ENCODE measurements around the gene MGST3.
"Not testable (repeated sequence)": the region's sequence is repeated elsewhere in the genome, so short reads cannot be mapped to it uniquely, and the experiment has no call there.

The MGST3 gene

DNA sequence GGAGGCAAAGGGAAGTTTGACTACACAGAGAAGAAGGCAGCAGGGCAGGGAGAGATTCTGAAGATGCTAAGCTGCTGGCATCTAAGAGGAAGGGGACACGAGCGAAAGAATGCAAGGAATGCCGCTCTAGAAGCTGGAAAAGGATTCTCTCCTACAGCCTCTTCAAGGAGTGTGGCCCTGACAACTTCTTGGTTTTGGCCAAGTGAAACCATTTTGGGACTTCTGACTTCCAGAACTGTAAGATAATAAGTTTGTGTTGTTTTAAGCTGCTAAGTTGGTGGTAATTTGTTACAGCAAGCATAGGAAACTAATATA, 28.5 kb downstream of the MGST3 start:
- DNase-seq: no peak

- DNase-seq: no peak
Measured at GRCh38 chr1:165661703-165662102, 30.7 kb downstream of the MGST3 start.

DNA sequence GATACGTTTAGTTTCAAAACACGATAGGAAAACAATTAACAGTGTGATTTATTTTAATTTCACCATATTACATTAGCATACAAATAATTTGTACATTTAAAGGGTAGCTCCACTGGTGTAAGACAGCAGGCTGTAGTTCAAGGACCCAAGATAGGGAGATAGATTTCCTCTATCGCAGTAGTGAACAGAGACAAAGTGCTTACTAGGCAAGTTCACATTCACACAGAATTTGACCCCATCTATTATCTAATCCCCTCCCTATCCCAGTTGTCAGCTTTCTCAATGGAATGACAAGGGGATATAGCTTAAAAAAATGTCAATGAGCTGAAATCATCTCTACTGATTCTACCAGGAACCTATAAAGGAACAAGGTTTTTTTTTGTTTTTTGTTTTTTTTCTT, 31.2 kb downstream of the MGST3 start:
- no peak for DNase-seq

DNA sequence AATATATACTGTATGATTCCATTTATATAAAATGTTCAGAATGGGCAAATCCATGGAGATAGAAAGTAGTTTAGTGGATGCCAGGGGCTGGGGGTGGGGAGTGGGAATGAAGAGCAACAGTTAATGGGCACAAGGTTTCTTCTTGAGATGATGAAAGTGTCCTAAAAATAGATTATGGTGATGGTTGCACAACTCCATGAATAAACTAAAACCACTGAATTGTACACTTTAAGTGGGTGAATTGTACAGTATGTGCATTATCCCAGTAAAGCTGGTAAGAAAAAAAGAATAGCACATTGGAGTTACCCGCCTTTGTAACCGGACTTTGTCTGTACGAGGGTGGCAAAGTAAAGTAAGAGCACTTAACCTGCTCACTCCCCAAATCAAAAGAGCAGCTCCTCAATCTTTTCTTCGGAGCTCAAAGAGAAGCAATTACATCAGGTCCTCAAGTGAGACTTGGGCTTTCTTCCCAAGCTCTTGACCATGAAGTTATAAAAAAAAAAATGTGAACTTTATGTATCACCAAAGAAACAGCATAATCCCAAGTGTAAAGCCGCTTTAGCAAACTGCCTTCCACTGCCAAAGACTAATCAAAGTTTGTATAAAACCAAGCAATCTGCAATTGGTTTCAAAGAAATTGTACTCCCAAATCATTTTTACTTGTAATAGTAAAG, 35.3 kb downstream of the MGST3 start:
- no peak for DNase-seq

GRCh38 chr1:165668184-165668583, 37.1 kb downstream of the MGST3 start:
- DNase-seq: no peak

- DNase-seq: no peak
Measured at GRCh38 chr1:165671526-165671925, 40.5 kb downstream of the MGST3 start.

DNA sequence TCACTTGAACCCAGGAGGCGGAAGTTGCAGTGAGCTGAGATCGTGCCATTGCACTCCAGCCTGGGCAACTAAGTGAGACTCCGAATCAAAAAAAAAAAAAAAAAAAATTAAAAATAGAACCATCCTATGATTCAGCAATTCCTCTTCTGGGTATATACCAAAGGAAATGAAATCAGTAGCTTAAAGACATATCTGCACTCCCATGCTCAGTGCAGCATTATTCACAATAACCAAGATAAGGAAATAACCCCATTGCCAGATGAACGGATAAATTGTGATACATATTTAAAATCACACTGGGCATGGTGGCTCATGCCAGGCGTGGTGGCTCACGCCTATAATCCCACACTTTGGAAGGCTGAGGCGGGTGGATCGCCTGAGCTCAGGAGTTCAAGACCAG, 43.6 kb downstream of the MGST3 start:
- DNase-seq: no peak

DNA sequence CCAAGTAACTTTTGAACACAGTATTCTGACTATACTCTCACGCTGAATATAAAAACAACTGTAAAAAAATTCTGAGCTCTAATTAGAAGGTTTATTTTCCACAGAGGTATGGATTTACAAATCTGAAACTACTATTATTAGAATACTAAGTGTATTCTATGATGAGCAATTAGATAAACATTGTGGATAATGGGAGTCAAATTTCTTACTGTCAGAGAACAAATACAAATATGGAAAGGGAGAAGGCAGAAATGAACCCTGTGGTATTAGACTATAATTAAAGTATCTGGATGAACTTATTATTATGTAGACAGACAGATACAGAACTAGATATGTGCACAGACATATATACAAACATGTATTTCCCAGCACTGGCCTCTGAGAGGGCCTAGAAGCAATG, 44.8 kb downstream of the MGST3 start:
- no peak for DNase-seq

DNA sequence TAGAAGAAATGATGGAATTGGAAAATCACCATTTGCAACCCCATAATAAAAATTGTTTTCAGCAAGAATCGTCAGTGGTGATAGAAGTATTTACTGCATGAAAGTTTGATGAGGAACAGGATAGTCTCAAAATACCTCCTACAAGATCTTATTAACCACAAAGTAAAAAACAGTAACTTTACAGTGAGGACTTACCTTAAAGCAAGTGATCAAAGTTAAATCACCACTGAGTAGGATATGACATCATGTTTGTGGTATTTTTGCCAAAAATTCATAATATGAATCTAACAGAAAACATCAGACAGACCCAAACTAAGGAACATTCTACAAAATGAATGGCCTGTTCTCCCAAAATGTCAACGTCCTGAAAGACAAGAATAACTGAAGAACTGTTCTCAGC, 47.5 kb downstream of the MGST3 start:
- DNase-seq: no peak

DNA sequence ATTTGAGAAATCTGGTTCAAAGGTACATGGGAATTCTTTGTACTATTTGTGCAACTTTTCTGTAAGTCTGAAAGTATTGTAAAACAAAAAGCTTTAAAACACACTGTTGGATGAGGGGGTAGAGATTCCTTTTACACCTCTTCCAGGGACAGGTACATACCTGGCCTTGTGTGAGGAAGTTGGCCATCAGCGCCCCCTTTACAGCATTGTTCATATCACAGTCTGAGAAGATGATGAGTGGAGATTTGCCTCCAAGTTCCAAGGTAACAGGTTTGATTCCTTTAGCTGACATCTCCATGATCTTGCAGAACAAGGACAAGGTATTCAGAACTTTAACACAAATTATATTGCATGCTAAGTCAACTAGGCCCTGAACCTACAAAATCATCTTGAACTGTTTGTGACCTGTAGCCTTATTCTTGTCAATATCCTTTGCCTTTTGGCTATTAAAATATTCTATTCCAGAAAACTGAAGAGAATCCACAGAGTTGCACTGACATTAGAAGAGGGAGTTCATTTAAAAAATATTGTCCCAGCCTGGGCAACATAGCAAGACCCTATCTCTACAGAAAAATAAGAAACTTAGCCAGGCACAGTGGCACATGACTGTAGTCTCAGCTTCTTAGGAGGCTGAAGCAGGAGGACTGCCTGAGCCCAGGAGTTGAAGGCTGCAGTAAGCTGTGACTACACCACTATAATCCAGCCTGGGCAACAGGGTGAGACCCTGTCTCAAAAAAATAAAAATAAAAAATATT, 48.4 kb downstream of the MGST3 start:
- DNase-seq: no peak

GRCh38 chr1:165680303-165680702, 49.3 kb downstream of the MGST3 start:
- DNase-seq: no peak

GRCh38 chr1:165680773-165681172, 49.7 kb downstream of the MGST3 start:
- DNase-seq: not testable (repeated sequence)

GRCh38 chr1:165683848-165684485, 52.9 kb downstream of the MGST3 start:
- no peak for DNase-seq

GRCh38 chr1:165686121-165686970, 55.3 kb downstream of the MGST3 start:
- DNase-seq: no peak

GRCh38 chr1:165686971-165687433, 56.0 kb downstream of the MGST3 start:
- DNase-seq: no peak

- no peak for DNase-seq
Measured at GRCh38 chr1:165688046-165688445, 57.0 kb downstream of the MGST3 start.

DNA sequence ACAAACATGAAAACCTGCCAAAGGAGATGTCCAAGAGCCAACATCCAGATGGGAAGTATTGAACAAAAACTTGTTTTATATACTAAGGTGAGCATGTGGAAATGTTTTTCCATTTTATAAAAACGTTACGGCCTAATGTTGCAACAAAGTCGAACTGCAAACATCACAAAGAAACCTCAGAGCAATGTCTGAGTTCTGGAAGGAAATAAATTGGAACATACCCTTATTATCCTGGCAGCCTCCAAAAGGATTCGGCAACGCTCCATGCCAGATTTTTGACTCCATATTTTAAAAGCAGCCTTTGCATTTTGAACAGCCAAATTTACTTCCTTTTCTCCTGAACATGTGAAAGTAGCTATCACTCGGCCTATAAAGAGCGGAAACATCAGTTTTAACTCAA, 64.0 kb downstream of the MGST3 start:
- no peak for DNase-seq

DNA sequence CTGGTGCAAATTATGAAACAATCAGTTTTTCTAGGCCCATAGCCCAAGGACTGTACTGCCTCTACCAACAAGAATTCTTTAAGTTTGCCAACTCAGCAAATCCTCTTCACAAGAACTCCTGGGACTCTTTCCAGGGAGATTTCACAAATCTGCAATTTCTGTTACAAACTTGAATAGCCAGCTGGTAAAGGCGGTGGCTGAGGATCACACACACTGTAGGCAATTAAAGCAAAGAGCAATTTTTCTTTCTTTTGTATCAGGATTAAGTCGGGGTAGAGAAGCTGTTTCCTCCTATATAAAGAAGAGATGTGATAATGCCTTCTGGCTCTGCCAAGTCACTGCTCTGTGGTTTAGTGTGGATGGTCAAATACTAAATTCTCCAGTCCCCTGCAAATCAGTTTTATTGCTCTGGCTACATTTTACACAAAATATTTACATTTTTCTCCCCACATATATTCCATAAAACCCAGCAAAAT, 65.6 kb downstream of the MGST3 start:
- DNase-seq: no peak

- DNase-seq: no peak
Measured at GRCh38 chr1:165697491-165697880, 66.5 kb downstream of the MGST3 start.

DNA sequence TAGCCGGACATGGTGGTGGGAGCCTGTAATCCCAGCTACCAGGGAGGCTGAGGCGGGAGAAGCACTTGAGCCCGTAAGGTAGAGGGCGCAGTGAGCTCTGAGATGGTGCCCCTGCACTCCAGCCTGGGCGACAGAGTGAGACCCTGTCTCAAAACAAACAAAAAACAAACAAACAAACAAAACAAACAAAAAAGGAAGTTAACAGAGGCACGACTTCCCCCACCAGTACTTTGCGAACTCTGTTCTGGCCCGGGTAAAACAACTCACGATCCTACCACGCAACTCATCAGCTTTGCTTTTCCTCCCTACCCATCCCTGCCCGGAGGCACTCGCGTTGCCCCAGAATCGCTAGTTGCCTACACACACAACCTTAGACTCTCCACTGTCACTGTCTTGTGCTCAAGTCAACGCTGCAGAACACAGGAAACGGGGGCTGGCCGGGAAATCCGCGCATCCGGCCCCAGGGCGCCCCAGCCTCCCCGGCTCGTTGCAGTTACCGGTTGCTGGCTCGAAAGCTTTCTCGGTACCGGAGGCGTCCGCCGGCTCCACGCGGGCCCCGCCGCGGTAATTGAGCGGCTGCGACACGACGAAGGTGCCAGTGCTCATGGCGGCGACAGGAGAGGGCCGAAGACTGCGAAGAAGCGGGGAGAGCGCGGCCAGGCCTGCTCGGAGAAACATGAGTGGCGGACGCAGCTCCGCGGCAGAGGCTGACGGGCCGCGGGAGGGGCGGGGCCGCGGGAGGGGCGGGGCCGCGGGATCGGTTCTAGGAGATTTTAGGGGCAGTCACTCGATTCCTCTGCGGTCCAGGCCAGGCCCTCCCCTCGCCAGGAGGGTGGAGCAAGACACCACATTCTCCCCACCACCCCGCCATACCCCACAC, 67.1 kb downstream of the MGST3 start, which contains the start of gene ALDH9A1:
Gene ALDH9A1 (minus strand): TSS at position 682 of the 880 bp plus-strand sequence. CDS start 4 bp downstream, at position 678.
- peak; percentile 89 for DNase-seq

GRCh38 chr1:165698761-165699052, 67.7 kb downstream of the MGST3 start:
- DNase-seq: no peak

GRCh38 chr1:165699577-165699976, 68.5 kb downstream of the MGST3 start:
- DNase-seq: no peak
